Amygdala (tissue), 56 donors: ENCODE results near the gene TREH.
"Not testable (repeated sequence)": the region's sequence is repeated elsewhere in the genome, so short reads cannot be mapped to it uniquely, and the experiment has no call there.

Experiments used
- DNase-seq, 56 donors: peaks; one replicate each; lab custom pipeline; 2025; lab: John Stamatoyannopoulos, UW

The TREH gene, protein sequence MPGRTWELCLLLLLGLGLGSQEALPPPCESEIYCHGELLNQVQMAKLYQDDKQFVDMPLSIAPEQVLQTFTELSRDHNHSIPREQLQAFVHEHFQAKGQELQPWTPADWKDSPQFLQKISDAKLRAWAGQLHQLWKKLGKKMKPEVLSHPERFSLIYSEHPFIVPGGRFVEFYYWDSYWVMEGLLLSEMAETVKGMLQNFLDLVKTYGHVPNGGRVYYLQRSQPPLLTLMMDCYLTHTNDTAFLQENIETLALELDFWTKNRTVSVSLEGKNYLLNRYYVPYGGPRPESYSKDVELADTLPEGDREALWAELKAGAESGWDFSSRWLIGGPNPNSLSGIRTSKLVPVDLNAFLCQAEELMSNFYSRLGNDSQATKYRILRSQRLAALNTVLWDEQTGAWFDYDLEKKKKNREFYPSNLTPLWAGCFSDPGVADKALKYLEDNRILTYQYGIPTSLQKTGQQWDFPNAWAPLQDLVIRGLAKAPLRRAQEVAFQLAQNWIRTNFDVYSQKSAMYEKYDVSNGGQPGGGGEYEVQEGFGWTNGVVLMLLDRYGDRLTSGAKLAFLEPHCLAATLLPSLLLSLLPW

DNA sequence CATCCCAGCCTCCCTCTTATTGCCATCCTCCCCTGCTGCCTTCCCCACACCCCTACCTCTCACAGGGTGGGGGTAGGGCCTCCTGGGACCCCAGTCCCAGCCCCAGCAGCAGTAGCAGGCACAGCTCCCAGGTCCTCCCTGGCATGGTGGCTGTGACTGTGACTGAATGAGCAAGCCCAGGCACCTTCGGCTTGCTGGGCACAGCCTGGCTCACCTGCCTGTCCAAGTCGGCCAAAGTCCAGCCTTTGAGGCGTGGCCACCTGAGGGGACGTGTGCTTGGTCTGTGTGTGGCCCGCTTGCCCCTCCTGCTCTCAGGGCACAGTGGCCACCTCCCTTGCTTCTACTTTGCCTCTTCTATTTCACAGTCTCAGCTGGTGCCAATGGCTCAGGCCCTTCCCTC, at the start of gene TREH:
TREH (minus strand) TSS at position 168 of the 400 bp plus-strand sequence; CDS start at position 145, 23 bp downstream.
- DNase-seq = no peak

DNA sequence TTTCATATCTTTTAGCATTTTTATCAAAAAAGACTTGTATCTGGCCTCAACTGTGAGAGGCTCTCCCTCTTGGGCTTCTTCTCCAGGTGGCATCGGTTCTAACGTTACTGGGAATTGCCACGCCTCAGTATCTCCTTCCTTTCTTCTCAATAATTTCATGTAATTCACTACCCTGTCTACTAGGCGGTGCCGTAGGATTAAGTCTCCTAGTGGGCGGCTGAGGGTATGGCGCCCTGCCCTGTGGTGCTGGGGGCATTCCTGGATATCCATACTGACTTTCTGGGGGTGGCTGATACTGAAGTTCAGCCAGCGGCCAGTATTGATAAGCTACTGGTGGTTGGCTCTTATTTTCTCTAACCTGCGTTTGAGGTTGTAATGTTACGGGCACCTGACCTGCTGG, 48.7 kb upstream of the TREH start:
- DNase-seq = not testable (repeated sequence)

DNA sequence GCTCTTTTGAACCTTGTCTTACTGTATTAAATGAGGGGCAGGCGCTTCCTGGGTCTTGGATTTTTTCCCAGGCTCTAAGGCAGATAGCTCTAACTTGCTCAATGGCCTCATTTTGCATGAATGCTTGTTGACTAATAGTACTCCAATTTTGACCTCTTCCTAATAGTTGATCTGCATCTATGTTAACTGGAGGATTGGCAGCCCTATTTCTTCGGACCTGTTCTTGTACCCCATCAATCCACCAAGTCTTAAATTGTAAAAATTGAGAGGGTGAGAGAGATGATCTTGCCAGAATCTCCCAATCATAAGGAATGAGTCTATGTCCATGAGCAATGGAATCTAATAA, 48.2 kb upstream of the TREH start:
- not testable (repeated sequence) for DNase-seq

DNA sequence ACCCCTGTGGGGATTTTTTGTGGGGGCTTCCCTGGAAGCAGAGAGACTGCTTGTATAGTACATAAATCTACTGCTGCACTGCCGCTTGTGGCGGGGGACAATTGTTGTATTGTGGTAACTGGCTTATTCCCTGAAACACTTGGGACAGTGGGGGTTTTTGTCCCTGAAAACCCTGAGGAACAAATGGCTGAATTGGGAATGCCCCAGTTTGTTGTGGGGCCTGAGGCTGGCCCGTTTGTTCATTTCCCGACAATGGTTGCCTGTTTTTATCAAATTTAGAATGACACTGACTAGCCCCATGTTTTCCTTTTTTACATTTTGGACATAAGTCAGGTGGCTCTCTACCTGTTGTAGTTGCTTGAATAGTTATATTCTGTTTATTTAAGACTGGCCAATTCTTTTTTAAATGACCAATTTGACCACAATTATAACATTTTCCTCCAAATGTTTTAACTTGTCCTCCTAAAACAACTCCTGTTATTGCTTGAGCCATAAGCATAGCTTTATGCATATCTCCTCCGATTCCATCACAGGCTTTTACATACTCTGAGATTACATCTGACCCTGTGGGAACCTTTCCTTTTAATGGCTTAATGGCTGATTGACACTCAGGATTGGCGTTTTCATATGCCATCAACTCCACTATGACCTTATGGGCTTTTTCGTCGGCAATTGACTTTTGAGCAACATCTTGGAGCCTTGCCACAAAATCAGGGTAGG, 47.7 kb upstream of the TREH start:
- peak in 5 of 56 donors; percentile 7 to 37 (median 13) for DNase-seq

DNA sequence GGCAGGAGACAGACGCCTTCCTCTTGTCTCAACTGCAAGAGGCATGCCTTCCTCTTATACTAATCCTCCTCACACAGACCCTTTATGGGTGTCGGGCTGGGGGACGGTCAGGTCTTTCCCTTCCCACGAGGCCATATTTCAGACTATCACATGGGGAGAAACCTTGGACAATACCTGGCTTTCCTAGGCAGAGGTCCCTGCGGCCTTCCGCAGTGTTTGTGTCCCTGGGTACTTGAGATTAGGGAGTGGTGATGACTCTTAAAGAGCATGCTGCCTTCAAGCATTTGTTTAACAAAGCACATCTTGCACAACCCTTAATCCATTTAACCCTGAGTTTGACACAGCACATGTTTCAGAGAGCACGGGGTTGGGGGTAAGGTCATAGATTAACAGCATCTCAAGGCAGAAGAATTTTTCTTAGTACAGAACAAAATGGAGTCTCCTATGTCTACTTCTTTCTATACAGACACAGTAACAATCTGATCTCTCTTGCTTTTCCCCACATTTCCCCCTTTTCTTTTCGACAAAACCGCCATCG, 42.1 kb upstream of the TREH start:
- DNase-seq = not testable (repeated sequence)

DNA sequence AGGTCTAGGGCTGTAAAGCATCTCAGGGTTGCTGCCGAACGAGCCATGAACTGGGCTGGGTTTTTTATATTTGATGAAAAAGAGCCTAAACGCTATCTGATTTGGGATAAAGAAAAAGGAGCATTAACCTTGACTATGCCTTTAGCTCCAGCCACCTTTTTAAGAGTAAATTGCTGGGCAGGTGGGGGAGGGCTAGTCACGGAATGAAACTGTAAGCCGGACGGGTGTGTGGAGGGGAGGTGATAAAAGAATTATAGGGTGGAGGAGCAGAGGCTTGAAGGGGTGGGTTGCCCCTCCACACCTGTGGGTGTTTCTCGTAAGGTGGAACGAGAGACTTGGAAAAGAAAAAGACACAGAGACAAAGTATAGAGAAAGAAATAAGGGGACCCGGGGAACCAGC, 41.3 kb upstream of the TREH start:
- DNase-seq = not testable (repeated sequence)

DNA sequence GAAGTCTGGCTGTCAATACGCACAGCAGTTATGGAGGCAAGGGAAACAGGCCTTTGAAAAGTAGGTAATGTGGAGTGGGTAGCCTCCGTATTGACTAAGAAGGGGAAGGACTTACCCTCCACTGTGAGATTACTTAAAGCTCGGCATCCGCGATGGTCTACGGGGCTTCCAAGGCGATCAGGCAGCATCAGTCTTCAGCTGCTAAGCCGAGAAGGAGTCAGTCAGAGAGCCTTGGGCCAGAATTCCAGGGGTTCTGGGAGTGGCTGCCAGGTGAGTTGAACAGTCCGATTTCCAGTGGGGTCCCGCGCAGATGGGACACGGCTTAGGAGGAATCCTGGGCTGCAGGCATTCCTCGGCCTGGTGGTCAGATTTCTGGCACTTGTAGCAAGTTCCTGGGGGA, 40.6 kb upstream of the TREH start:
- DNase-seq = not testable (repeated sequence)

DNA sequence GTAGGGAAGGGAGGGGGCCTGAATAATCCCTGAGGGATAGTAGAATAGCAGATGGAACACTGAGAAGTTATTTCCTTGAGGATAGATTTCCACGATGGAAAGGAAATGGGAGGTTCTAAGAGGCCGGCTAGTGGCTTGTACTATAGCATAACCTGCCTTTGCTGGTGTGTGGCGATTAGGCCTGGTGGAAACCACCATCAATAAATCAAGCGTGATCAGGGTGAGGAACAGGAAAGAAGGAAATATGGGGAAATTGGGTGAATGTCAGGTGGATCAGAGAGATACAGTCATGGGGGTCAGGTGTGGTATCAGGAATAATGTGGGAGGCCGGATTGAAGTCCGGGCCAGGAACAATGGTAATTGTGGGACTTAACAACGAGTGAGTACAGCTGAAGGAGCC, 39.1 kb upstream of the TREH start:
- not testable (repeated sequence) for DNase-seq

DNA sequence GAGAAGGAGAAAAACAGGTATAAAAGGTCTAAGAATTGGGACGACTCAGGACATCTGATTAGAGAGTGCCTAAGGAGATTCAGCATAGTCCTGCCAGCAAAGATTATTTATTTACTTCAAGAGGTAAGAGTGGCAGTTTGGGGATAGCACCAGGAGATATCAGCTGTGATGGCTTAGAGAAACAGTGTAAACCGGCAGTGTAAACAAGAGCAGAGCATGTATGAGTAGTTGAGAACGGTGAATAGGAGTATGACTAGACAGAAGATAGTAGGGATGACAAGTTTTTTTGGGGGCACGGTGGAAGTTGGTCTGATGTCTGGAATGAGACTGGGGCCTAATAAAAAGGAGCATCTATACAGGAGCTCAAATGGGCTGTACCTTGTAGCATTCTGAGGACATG, 38.3 kb upstream of the TREH start:
- not testable (repeated sequence) for DNase-seq

DNA sequence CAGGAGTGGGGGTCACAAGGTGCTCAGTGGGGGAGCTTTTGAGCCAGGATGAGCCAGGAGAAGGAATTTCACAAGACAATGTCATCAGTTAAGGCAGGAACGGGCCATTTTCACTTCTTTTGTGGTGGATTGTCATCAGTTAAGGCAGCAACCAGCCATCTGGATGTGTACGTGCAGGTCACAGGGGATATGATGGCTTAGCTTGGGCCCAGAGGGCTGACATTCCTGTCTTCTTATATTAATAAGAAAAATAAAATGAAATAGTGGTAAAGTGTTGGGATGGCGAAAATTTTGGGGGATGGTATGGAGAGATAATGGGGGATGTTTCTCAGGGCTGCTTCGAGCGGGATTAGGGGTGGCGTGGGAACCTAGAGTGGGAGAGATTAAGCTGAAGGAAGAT, 37.8 kb upstream of the TREH start:
- DNase-seq = not testable (repeated sequence)

DNA sequence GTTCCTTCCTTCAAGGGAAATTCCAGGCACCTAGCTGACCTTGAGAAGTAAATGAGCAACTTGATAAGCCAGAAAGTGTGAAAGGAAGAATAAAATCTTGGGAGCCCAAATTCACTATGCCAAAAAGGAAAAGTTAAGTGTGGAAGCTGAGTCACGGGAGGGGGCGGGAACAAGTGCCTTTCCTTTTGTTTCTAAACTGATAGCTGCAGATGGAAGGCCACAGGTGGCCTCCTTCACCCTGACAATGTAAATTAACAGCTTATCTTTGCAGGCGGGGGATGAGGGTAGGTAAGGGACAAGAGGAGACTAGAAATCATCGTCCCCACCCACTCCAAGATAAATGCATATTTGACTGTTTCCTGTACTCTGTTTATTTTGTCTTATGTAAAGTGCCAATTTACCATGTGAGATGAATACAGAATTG, 36.4 kb upstream of the TREH start:
- peak in 3 of 56 donors; percentile 5 to 13 (median 6) for DNase-seq

DNA sequence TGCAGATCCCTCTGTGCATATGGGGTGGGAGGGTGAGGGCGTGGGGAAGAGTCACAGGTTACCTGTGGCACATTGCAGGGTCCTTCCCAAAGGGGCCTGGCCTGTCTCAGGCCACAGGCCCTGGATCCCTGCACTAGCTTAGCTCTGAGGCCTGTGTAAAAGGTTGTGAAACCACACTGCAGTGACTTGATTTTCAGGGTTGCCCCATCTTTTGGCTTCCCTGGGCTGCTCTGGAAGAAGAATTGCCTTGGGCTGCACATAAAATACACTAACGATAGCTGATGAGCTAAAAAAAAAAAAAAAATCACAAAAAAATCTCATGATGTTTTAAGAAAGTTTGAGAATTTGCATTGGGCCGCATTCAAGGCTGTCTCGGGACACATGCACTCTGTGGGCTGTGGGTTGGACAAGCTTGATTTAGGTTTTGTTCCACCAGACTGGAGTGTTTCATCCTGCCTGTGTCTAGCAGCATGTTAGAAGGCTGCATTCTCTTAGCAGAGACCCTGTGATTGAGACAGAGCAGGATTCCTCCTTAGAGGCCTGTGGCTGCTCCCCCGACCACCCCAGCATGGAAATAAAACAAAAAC, 35.9 kb upstream of the TREH start:
- no peak for DNase-seq

DNA sequence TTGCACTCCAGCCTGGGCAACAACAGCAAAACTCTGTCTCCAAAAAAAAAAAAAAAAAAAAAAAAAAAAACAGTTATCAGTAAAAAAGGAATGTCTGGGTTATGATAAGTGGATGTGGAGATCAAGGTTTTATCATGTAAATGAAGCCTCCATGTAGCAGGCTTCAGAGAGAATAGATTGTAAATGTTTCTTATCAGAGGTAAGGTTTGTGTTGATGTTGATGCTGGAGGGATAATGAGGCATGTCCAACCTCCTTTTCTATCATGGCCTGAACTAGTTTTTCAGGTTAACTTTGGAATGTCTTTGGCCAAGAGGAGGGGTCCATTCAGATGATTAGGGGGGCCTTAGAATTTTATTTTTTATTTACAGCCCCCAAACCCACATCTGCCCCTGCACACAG, 35.4 kb upstream of the TREH start:
- DNase-seq = no peak

DNA sequence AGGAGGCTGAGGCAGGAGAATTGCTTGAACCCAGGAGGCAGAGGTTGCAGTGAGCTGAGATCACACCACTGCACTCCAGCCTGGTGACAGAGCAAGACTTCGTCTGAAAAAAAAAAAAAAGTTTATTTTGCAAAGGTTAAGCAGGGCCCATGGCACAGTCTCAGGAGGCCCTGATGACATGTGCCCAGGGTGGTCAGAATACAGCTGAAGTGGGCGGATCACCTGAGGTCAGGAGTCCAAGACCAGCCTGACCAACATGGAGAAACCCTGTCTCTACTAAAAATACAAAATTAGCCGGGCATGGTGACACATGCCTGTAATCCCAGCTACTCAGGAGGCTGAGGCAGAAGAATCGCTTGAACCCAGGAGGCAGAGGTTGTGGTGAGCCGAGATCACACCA, 35.0 kb upstream of the TREH start:
- DNase-seq = not testable (repeated sequence)

DNA sequence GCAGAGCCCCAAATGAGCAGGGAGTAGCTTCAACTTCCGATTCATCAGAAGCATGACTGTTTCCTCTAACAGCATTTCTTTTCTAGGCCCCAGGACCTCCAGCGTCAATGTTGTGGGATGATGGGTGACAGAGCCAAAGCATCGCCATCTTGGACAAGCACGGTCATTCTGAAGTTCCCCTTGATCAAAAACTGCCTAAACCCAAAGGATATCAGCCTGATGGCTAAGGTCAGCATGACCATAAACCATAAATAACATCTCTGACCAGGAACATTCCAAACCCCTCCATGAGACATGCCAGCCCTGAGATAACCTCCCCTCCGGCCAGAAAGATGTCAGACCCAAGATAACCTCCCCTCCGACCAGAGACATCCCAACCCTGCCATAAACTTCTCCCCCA, 28.8 kb upstream of the TREH start:
- DNase-seq = no peak

DNA sequence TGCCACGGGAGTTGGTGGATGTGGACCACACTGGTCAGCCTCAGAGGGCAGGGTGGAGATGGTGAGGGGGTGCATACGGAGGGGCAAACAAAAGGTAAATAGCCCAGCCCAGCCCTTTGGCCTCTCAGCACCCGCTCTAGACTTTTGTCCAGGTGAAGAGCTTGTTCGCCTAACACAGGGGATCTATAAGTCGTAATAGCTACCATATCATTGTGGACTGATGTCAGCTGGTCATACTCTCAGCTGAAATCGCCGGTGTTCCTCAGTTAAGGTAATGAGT, 27.0 kb upstream of the TREH start:
- no peak for DNase-seq

DNA sequence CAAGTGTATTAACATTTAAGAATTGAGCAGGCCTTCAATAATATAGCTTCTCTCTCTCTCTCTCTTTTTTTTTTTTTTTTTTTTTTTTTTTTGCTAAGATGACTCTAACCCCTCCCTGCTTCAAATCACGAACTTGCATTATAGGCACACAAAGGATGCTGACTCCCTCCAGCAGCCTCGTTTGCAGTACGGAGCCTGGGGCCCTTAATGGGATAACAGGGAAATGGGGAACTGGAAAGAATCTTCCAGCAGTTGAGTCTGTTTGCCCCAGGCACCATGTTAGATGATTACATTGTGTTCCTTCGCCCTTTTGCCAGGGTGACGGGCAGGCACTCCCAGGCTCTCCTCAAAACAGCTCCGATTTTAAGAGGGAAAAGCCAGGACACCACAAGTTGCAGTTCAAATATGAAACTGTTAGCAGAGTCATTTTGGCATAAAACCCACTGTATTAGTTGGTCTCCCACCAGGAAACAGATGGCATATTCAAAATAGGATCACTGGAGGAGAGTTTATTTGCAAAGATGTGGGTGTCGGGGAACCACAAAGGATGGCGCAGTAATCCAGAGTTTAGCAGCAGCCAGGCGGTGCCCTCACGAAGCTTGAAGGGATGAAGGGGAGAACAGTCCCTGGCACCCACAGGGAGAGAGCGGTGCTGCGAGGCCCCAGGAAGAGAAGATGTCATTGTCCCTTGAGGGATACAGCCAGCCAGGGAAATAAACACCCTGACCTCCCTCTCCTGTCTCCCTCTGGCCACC, 26.5 kb upstream of the TREH start:
- peak in 13 of 56 donors; percentile 11 to 50 (median 25) for DNase-seq

DNA sequence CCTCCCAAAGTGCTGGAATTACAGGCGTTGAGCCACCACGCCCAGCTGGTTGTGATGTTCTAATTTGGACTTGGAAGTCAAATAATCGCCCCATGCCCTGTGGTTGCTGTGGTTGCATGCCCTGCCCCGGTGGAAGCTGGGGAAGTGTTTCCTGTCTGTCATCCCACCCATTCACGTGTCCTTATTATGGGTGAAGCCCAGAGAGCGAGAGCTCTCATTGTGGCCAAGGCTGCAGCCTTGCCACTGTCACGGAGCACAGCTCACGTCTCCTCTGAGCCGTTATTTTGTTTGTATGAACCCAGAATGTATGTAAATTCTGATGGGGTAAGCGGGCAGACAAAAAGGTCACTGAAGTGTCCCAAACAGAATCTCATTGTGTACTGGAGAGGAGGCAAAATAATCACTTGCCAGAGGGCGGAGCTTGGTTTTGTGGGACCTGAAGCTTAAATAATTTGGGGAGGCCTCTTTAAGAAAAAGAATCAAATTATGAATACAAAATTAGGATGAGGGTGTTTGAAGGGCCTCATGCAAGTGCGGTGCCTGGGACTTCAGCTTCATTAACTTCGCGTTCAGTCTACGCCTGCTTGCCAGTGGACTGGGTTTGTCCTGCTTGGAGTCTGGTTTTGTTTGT, 25.8 kb upstream of the TREH start:
- DNase-seq = peak in 35 of 56 donors; percentile 13 to 77 (median 48)

DNA sequence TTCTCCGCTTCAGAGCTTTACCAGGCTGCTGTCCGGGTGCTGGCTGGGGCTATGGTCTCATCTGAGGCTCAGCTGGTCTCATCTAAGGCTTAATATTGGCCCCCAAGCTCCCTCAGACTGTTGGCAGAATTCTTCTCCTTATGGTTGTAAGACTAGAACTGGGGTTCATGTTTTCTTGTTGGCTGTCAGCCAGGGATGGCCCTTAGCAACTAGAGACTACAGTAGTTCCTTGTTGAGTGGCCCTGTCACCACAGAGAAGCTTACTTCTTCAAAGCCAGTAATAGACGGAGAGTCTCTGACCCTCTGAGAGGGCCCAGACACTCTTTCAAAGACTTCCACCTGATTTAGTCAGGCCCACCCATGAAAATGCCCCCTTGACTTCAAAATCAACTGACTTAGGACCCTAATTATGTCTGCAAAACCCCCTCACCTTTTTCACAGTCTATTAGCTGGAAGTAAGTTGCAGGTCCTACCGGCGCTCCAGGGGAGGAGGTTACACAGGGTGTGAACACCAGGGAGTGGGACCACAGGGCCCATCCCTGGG, 24.2 kb upstream of the TREH start:
- DNase-seq = peak in 14 of 56 donors; percentile 7 to 70 (median 28)
